ENCODE results near the gene ACKR3.

DNA sequence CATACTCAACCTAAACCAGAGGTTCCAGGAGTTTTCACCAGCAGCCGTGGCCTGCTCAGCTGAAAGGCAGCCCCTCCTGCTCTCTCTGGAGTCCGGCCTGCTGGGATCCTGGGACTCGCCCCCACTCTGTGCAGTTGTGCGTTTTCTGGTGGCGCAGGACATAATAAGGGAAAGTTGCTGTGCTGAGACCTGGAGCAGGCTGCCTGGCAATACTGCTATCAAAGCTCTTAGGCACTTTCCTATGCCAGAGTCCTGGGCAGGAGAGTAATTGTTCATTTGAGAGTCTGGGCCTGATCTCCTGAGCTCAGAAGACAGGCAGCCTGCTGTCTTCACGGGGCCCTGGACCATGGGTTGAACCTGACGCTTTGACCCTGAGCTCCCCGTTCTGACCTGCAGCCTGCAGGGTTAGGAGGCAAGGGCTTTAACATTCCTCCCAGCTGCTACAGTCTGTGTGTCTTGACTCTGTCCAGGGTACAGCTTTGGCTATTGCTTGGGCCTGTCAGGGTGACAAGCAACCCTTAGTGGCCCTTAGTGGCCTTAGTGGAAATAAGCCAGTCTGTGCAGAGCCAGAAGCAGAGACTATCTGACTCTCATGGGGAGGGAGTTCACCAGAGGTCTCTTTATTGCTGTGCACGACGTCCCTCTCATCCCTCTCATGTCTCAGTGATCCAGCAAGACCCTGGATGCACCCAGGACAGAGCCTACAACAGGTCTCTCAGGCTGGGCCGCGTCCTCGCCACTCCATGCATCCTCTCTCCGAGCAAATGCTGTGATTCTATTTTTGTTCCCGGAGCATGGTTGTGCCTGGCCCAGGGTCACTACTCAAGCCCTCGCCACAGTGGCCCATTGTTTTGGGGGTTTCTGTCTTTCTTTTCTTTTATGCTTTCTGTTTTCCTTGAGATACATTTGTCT is 60.6 kb downstream of the ACKR3 start:
- TF ChIP-seq, protein P1, sequence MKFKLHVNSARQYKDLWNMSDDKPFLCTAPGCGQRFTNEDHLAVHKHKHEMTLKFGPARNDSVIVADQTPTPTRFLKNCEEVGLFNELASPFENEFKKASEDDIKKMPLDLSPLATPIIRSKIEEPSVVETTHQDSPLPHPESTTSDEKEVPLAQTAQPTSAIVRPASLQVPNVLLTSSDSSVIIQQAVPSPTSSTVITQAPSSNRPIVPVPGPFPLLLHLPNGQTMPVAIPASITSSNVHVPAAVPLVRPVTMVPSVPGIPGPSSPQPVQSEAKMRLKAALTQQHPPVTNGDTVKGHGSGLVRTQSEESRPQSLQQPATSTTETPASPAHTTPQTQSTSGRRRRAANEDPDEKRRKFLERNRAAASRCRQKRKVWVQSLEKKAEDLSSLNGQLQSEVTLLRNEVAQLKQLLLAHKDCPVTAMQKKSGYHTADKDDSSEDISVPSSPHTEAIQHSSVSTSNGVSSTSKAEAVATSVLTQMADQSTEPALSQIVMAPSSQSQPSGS (IDR thresholded peaks at IDR 0.05; ENCODE audit: low read length): no peak
- TF ChIP-seq, protein P2, sequence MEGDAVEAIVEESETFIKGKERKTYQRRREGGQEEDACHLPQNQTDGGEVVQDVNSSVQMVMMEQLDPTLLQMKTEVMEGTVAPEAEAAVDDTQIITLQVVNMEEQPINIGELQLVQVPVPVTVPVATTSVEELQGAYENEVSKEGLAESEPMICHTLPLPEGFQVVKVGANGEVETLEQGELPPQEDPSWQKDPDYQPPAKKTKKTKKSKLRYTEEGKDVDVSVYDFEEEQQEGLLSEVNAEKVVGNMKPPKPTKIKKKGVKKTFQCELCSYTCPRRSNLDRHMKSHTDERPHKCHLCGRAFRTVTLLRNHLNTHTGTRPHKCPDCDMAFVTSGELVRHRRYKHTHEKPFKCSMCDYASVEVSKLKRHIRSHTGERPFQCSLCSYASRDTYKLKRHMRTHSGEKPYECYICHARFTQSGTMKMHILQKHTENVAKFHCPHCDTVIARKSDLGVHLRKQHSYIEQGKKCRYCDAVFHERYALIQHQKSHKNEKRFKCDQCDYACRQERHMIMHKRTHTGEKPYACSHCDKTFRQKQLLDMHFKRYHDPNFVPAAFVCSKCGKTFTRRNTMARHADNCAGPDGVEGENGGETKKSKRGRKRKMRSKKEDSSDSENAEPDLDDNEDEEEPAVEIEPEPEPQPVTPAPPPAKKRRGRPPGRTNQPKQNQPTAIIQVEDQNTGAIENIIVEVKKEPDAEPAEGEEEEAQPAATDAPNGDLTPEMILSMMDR (IDR thresholded peaks at IDR 0.05 in 2 of 3, conservative IDR thresholded peaks at IDR 0.05 in 1 of 3; ENCODE audit: control insufficient read depth in 2 of 3, extremely low read depth in 1 of 3, insufficient read depth in 1 of 3, low read depth in 3 of 3, low read length in 3 of 3): no peak
- TF ChIP-seq MTA2 (IDR thresholded peaks at IDR 0.05; ENCODE audit: low read depth) (no peak), EZH2 (IDR thresholded peaks at IDR 0.05; ENCODE audit: borderline replicate concordance, control insufficient read depth, low read depth, low read length) (no peak), GABPA (IDR thresholded peaks at IDR 0.05; ENCODE audit: low read depth) (no peak), POLR2AphosphoS2 (IDR thresholded peaks at IDR 0.05; ENCODE audit: low read depth, low read length) (no peak), YY1 (IDR thresholded peaks at IDR 0.05; ENCODE audit: low read depth, low read length) (no peak), NRF1 (conservative IDR thresholded peaks at IDR 0.05; ENCODE audit: low read depth, low read length) (no peak), SMAD1 (IDR thresholded peaks at IDR 0.05; ENCODE audit: low read depth, partially characterized antibody) (no peak), ESRRA (IDR thresholded peaks at IDR 0.05; ENCODE audit: low read length) (no peak), POLR2A (IDR thresholded peaks at IDR 0.05; ENCODE audit: low read depth, low read length) (no peak)
